GM23338 (cell line): ENCODE data around the gene UQCC2. TPM values are rescaled to one million over a fixed set of nuclear protein-coding genes. Genes with fewer than 3 reads are reported as not detected.

ENCODE experiments used
- ATAC-seq: fragments of 200-7000 bp; cut with Tn5 transposase; 3 replicates; pipeline ENCODE4 v1.9.1; 2020
- DNase-seq: peaks from one replicate; pipeline ENCODE4 v3.0.0-alpha.2; 2015; ENCODE audit warnings: low spot score
- H2AFZ ChIP-seq: fragments of 200-600 bp; sonication (generic); 2 replicates; pipeline ENCODE4 v1.8.0; 2016; ENCODE audit warnings: antibody characterized with exemption, mild to moderate bottlenecking, moderate library complexity
- H3F3A ChIP-seq: fragments of 200-600 bp; sonication (generic); replicated peaks from 2 replicates; pipeline ENCODE4 v1.8.0; 2017; ENCODE audit warnings: antibody characterized with exemption, mixed run types, low read depth
- H3K27ac ChIP-seq: fragments of 200-600 bp; sonication (generic); 2 replicates; pipeline ENCODE4 v1.6.1; 2016; ENCODE audit warnings: low read depth
- H3K27me3 ChIP-seq: fragments of 200-600 bp; sonication (generic); 2 replicates; pipeline ENCODE4 v1.8.0; 2016; ENCODE audit warnings: mild to moderate bottlenecking, mixed run types, moderate library complexity; ENCODE audit not compliant: insufficient read depth
- H3K36me3 ChIP-seq: fragments of 200-600 bp; sonication (generic); 2 replicates; pipeline ENCODE4 v1.8.0; 2016; ENCODE audit warnings: mild to moderate bottlenecking; ENCODE audit not compliant: insufficient read depth
- H3K4me1 ChIP-seq: fragments of 200-600 bp; sonication (generic); 2 replicates; pipeline ENCODE4 v1.8.0; 2016; ENCODE audit warnings: mild to moderate bottlenecking, moderate library complexity; ENCODE audit not compliant: insufficient read depth
- H3K4me2 ChIP-seq: fragments of 200-600 bp; sonication (generic); 2 replicates; pipeline ENCODE4 v1.7.1; 2017; ENCODE audit warnings: mixed run types
- H3K4me3 ChIP-seq: fragments of 200-600 bp; sonication (generic); 2 replicates; pipeline ENCODE4 v1.6.1; 2016; ENCODE audit warnings: mixed run types
- H3K79me2 ChIP-seq: fragments of 200-600 bp; sonication (generic); replicated peaks from 2 replicates; pipeline ENCODE4 v1.8.0; 2017; ENCODE audit warnings: mild to moderate bottlenecking; ENCODE audit not compliant: insufficient read depth
- H3K9me2 ChIP-seq: fragments of 200-600 bp; sonication (generic); 2 replicates; pipeline ENCODE4 v1.8.0; 2017; ENCODE audit not compliant: insufficient read depth
- H4K20me1 ChIP-seq: fragments of 200-600 bp; sonication (generic); replicated peaks from 2 replicates; pipeline ENCODE4 v1.8.0; 2017; ENCODE audit warnings: mild to moderate bottlenecking; ENCODE audit not compliant: insufficient read depth
- H3K27ac Mint-ChIP-seq: 2 replicates; pipeline ENCODE4 v1.8.0; 2020; ENCODE audit warnings: inconsistent platforms, mild to moderate bottlenecking, moderate library complexity, mixed read lengths
- H3K27me3 Mint-ChIP-seq: 3 replicates; pipeline ENCODE4 v1.8.0; 2022; ENCODE audit warnings: low read depth, mild to moderate bottlenecking, moderate library complexity, mixed read lengths, inconsistent platforms; ENCODE audit not compliant: insufficient read depth, poor library complexity
- H3K36me3 Mint-ChIP-seq: 3 replicates; pipeline ENCODE4 v1.8.0; 2021; ENCODE audit warnings: low read depth, mild to moderate bottlenecking, inconsistent platforms, moderate library complexity, mixed read lengths
- H3K4me1 Mint-ChIP-seq: 3 replicates; pipeline ENCODE4 v1.8.0; 2020; ENCODE audit warnings: mild to moderate bottlenecking, inconsistent platforms, mixed read lengths
- H3K4me3 Mint-ChIP-seq: 3 replicates; pipeline ENCODE4 v1.8.0; 2021; ENCODE audit warnings: moderate library complexity, mild to moderate bottlenecking, inconsistent platforms, mixed read lengths
- H3K9me3 Mint-ChIP-seq: 3 replicates; pipeline ENCODE4 v1.8.0; 2020; ENCODE audit warnings: moderate library complexity, mild to moderate bottlenecking, inconsistent platforms, mixed read lengths
- ETS1 ChIP-seq: IDR thresholded peaks from 2 replicates; pipeline ENCODE4 v1.6.1; 2016; ENCODE audit warnings: antibody characterized with exemption
- EZH2 ChIP-seq: fragments of 200-600 bp; sonication (generic); IDR thresholded peaks from one replicate; pipeline ENCODE4 v1.8.0; 2017; ENCODE audit warnings: antibody characterized with exemption, mild to moderate bottlenecking, low read depth; ENCODE audit not compliant: unreplicated experiment
- NANOG ChIP-seq: IDR thresholded peaks from 2 replicates; pipeline ENCODE4 v1.6.1; 2016; ENCODE audit warnings: antibody characterized with exemption, borderline replicate concordance
- REST ChIP-seq: IDR thresholded peaks from one replicate; pipeline ENCODE4 v1.6.1; 2018; ENCODE audit warnings: antibody characterized with exemption; ENCODE audit not compliant: unreplicated experiment
- STAT1 ChIP-seq: IDR thresholded peaks from one replicate; pipeline ENCODE4 v1.6.1; 2016; ENCODE audit warnings: antibody characterized with exemption; ENCODE audit not compliant: unreplicated experiment
- ZNF114 ChIP-seq: fragments of 250-450 bp; sonication (Bioruptor Pico); IDR thresholded peaks from 2 replicates; pipeline ENCODE4 v1.5.0; 2020; ENCODE audit warnings: mild to moderate bottlenecking, moderate library complexity
- polyA plus RNA-seq: library from polyadenylated mRNA; unstranded; fragments of >200 nt; fragmentation: Nextera tagmentation; extraction: Ambion mirVana; gene quantifications from 2 replicates; pipeline ENCODE4 v1.2.1, GENCODE V29; 2016
- total RNA-seq: library from RNA; depleted of rRNA; stranded (reverse); fragments of >200 nt; shearing (Covaris generic); gene quantifications from 2 replicates; pipeline ENCODE4 v1.2.3, GENCODE V29; 2014
- TF ChIP-seq, protein P1 (sequence below): fragments of 250-450 bp; sonication (Bioruptor Pico); IDR thresholded peaks from 2 replicates; pipeline ENCODE4 v1.5.0; 2020; ENCODE audit warnings: mild to moderate bottlenecking, moderate library complexity
- TF ChIP-seq, protein P2 (sequence below), 2 experiments: fragments of 200-600 bp in 1 of 2; sonication (generic) in 1 of 2; conservative IDR thresholded peaks; 2 replicates each; pipeline versions ENCODE4 v1.5.1 to v1.6.1; 2016 to 2017; ENCODE audit warnings: antibody characterized with exemption in 2 of 2, low read depth in 2 of 2, mild to moderate bottlenecking in 2 of 2, moderate library complexity in 1 of 2

Gene UQCC2
- total and polyA plus RNA-seq, 2 experiments from 2014 or later, result 48.9 to 379 TPM

DNA sequence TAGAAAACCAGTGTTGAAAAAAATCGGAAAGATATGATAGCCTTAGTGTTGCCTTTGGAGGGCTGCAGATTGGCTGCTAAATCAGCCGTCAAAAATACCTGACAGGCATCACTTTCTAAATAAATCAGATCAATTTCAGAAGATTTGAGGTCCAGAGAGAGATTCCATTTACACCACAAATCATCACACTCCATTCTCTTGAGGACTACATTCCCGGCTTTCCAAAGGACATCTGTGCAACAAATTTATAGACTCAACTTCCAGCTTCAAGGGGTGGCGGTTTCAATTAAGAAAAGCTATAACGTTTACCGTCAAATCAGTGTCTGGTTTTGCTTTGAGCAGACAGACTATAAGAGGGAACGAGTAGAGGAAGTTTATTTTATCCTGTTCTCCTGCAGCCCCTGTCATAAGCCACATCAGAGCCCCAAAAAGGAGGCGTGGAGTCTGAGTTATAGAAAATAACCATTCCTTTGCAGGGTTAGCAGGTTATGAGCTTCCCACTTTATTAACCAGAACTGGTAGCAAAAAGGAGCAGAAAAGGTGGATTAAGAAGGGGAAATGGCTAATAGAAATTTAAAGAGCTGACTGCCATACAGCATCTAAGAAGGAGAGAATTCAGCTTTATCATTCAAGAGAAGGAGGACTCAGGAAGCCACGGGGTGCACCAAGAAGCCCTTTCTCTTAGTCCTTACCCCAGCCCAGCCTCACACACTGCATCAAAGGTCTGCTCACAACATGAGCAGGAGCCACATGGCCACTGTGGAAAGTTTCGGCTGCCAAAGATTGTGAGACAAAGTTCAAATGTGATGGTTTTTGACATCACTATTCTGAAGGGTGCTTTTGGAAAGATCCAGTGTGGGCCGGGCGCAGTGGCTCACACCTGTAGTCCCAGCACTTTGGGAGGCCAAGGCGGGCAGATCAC is 12.9 kb upstream of the UQCC2 start:
- H3K9me2 ChIP-seq, result no peaks in the 10 kb centered on the region
- TF ChIP-seq NANOG, result no peak
- TF ChIP-seq, protein P1, sequence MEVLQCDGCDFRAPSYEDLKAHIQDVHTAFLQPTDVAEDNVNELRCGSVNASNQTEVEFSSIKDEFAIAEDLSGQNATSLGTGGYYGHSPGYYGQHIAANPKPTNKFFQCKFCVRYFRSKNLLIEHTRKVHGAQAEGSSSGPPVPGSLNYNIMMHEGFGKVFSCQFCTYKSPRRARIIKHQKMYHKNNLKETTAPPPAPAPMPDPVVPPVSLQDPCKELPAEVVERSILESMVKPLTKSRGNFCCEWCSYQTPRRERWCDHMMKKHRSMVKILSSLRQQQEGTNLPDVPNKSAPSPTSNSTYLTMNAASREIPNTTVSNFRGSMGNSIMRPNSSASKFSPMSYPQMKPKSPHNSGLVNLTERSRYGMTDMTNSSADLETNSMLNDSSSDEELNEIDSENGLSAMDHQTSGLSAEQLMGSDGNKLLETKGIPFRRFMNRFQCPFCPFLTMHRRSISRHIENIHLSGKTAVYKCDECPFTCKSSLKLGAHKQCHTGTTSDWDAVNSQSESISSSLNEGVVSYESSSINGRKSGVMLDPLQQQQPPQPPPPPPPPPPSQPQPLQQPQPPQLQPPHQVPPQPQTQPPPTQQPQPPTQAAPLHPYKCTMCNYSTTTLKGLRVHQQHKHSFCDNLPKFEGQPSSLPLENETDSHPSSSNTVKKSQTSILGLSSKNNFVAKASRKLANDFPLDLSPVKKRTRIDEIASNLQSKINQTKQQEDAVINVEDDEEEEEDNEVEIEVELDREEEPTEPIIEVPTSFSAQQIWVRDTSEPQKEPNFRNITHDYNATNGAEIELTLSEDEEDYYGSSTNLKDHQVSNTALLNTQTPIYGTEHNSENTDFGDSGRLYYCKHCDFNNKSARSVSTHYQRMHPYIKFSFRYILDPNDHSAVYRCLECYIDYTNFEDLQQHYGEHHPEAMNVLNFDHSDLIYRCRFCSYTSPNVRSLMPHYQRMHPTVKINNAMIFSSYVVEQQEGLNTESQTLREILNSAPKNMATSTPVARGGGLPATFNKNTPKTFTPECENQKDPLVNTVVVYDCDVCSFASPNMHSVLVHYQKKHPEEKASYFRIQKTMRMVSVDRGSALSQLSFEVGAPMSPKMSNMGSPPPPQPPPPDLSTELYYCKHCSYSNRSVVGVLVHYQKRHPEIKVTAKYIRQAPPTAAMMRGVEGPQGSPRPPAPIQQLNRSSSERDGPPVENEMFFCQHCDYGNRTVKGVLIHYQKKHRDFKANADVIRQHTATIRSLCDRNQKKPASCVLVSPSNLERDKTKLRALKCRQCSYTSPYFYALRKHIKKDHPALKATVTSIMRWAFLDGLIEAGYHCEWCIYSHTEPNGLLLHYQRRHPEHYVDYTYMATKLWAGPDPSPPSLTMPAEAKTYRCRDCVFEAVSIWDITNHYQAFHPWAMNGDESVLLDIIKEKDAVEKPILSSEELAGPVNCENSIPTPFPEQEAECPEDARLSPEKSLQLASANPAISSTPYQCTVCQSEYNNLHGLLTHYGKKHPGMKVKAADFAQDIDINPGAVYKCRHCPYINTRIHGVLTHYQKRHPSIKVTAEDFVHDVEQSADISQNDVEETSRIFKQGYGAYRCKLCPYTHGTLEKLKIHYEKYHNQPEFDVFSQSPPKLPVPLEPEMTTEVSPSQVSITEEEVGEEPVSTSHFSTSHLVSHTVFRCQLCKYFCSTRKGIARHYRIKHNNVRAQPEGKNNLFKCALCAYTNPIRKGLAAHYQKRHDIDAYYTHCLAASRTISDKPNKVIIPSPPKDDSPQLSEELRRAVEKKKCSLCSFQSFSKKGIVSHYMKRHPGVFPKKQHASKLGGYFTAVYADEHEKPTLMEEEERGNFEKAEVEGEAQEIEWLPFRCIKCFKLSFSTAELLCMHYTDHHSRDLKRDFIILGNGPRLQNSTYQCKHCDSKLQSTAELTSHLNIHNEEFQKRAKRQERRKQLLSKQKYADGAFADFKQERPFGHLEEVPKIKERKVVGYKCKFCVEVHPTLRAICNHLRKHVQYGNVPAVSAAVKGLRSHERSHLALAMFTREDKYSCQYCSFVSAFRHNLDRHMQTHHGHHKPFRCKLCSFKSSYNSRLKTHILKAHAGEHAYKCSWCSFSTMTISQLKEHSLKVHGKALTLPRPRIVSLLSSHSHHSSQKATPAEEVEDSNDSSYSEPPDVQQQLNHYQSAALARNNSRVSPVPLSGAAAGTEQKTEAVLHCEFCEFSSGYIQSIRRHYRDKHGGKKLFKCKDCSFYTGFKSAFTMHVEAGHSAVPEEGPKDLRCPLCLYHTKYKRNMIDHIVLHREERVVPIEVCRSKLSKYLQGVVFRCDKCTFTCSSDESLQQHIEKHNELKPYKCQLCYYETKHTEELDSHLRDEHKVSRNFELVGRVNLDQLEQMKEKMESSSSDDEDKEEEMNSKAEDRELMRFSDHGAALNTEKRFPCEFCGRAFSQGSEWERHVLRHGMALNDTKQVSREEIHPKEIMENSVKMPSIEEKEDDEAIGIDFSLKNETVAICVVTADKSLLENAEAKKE (CRISPR knock-in tag), result no peak
- no peak for TF ChIP-seq ZNF114
- TF ChIP-seq EZH2, result no peak
- TF ChIP-seq, protein P2, sequence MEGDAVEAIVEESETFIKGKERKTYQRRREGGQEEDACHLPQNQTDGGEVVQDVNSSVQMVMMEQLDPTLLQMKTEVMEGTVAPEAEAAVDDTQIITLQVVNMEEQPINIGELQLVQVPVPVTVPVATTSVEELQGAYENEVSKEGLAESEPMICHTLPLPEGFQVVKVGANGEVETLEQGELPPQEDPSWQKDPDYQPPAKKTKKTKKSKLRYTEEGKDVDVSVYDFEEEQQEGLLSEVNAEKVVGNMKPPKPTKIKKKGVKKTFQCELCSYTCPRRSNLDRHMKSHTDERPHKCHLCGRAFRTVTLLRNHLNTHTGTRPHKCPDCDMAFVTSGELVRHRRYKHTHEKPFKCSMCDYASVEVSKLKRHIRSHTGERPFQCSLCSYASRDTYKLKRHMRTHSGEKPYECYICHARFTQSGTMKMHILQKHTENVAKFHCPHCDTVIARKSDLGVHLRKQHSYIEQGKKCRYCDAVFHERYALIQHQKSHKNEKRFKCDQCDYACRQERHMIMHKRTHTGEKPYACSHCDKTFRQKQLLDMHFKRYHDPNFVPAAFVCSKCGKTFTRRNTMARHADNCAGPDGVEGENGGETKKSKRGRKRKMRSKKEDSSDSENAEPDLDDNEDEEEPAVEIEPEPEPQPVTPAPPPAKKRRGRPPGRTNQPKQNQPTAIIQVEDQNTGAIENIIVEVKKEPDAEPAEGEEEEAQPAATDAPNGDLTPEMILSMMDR (conservative IDR thresholded peaks at IDR 0.05; ENCODE audit: low read depth in 2 of 2), result no peak
- no peak for TF ChIP-seq ETS1
- TF ChIP-seq REST, result no peak
- TF ChIP-seq STAT1, result no peak

More for the DNA sequence above, 12.9 kb upstream of the UQCC2 start:
- Mint-ChIP-seq H3K27me3 (peaks cover 6% of the 10 kb centered on the region), H3K4me3 (no peak overlapping the region), H3K27ac (no peak overlapping the region), H3K36me3 (no peaks in the 10 kb centered on the region), H3K4me1 (peaks cover 24% of the 10 kb centered on the region), H3K9me3 (no peaks in the 10 kb centered on the region)
- Histone ChIP-seq H3K4me3 (no peak overlapping the region), H2AFZ (no peak overlapping the region), H3K27ac (no peak overlapping the region), H3K79me2 (no peaks in the 10 kb centered on the region), H3K27me3 (no peaks in the 10 kb centered on the region), H3K4me1 (no peaks in the 10 kb centered on the region), H4K20me1 (no peaks in the 10 kb centered on the region), H3K4me2 (no peak overlapping the region), H3F3A (no peaks in the 10 kb centered on the region), H3K36me3 (no peaks in the 10 kb centered on the region)
- DNase-seq, result no peak
- peak; percentile 59 for ATAC-seq
